HepG2 (cell line): ENCODE measurements around the gene CHST4. TPM values are rescaled to one million over a fixed set of nuclear protein-coding genes. Genes with fewer than 3 reads are reported as not detected.

ENCODE experiments used
- AGO1 ChIP-seq: fragments of 200-400 bp; formaldehyde crosslinking; IDR thresholded peaks from 2 replicates; pipeline ENCODE4 v1.6.1; 2017; ENCODE audit warnings: mild to moderate bottlenecking, low read depth, low read length, moderate library complexity; ENCODE audit not compliant: poor library complexity, severe bottlenecking
- CHD2 ChIP-seq: IDR thresholded peaks from 2 replicates; pipeline ENCODE4 v1.6.1; 2011; ENCODE audit warnings: low read depth, low read length, improper control_type of control experiment
- CREM ChIP-seq, 2 experiments: sonication (generic) in 1 of 2; formaldehyde crosslinking in 1 of 2; IDR thresholded peaks; 2 replicates each; pipeline versions ENCODE4 v1.4.0 to v1.6.1; 2016 to 2020; ENCODE audit warnings: antibody characterized with exemption in 1 of 2, mild to moderate bottlenecking in 1 of 2, missing genetic modification reagents in 1 of 2
- ELF1 ChIP-seq: sonication (generic); formaldehyde crosslinking; IDR thresholded peaks from 2 replicates; pipeline ENCODE4 v1.4.0; 2020; ENCODE audit warnings: missing genetic modification reagents
- KDM5B ChIP-seq: sonication (generic); formaldehyde crosslinking; IDR thresholded peaks from 2 replicates; pipeline ENCODE4 v1.4.0; 2020; ENCODE audit warnings: missing genetic modification reagents, mild to moderate bottlenecking, borderline replicate concordance
- KLF11 ChIP-seq: IDR thresholded peaks from 2 replicates; pipeline ENCODE4 v1.6.1; 2016; ENCODE audit warnings: missing compliant biosample characterization
- MAFG ChIP-seq: sonication (generic); formaldehyde crosslinking; IDR thresholded peaks from 2 replicates; pipeline ENCODE4 v1.5.1; 2020; ENCODE audit warnings: mild to moderate bottlenecking, missing genetic modification reagents
- MAFK ChIP-seq, 2 experiments: IDR thresholded peaks in 1 of 2; conservative IDR thresholded peaks in 1 of 2; 2 replicates each; pipeline ENCODE4 v1.6.1; 2011; ENCODE audit warnings: improper control_type of control experiment in 2 of 2, low read length in 2 of 2
- NKX3-1 ChIP-seq: sonication (generic); formaldehyde crosslinking; IDR thresholded peaks from 2 replicates; pipeline ENCODE4 v1.5.0; 2020; ENCODE audit warnings: missing genetic modification reagents
- RFX1 ChIP-seq: fragments of 450-650 bp; IDR thresholded peaks from 2 replicates; pipeline ENCODE4 v1.6.1; 2017
- SNAI1 ChIP-seq: sonication (generic); formaldehyde crosslinking; IDR thresholded peaks from 2 replicates; pipeline ENCODE4 v1.5.0; 2020; ENCODE audit warnings: mild to moderate bottlenecking, missing genetic modification reagents, borderline replicate concordance
- TBX2 ChIP-seq: sonication (generic); formaldehyde crosslinking; IDR thresholded peaks from 2 replicates; pipeline ENCODE4 v1.5.0; 2020; ENCODE audit warnings: missing genetic modification reagents, mild to moderate bottlenecking, borderline replicate concordance
- U2AF1 ChIP-seq: fragments of 200-400 bp; formaldehyde crosslinking; optimal IDR thresholded peaks from 2 replicates; pipeline ENCODE3; 2017; ENCODE audit warnings: mild to moderate bottlenecking, low read depth, low read length
- ZNF253 ChIP-seq: sonication (generic); formaldehyde crosslinking; IDR thresholded peaks from 2 replicates; pipeline ENCODE4 v1.8.0; 2022; ENCODE audit warnings: mild to moderate bottlenecking, missing genetic modification reagents, borderline replicate concordance
- ZNF354B ChIP-seq: sonication (generic); formaldehyde crosslinking; IDR thresholded peaks from 2 replicates; pipeline ENCODE4 v1.8.0; 2022; ENCODE audit warnings: mild to moderate bottlenecking, missing genetic modification reagents
- ZNF501 ChIP-seq: sonication (generic); formaldehyde crosslinking; IDR thresholded peaks from 2 replicates; pipeline ENCODE4 v1.5.1; 2020; ENCODE audit warnings: mild to moderate bottlenecking, moderate library complexity, missing genetic modification reagents
- ZNF563 ChIP-seq: sonication (generic); formaldehyde crosslinking; IDR thresholded peaks from 2 replicates; pipeline ENCODE4 v1.8.0; 2022; ENCODE audit warnings: mild to moderate bottlenecking, moderate library complexity, missing genetic modification reagents
- ZNF607 ChIP-seq: sonication (generic); formaldehyde crosslinking; IDR thresholded peaks from 2 replicates; pipeline ENCODE4 v1.5.1; 2020; ENCODE audit warnings: missing genetic modification reagents, mild to moderate bottlenecking, borderline replicate concordance
- polyA plus RNA-seq, 8 experiments: library from polyadenylated mRNA; depleted of rRNA in 3 of 8; stranded (reverse) in 7 of 8; unstranded in 1 of 8; fragments of >200 nt; fragmentation: Illumina TruSeq in 4 of 8; extraction: Trizol in 4 of 8; gene quantifications; 2 replicates each; pipeline versions ENCODE4 v1.2.1 to v1.2.3, GENCODE V29; 2011 to 2016; ENCODE audit warnings: low read depth in 4 of 8, missing spikeins in 1 of 8, mixed read lengths in 1 of 8; ENCODE audit not compliant: insufficient read depth in 1 of 8
- total RNA-seq, 5 experiments: library from RNA; depleted of rRNA; stranded (reverse); fragments of >200 nt; fragmentation: Illumina TruSeq; extraction: Trizol; gene quantifications; 2 replicates each; pipeline ENCODE4 v1.2.3, GENCODE V29; 2016; ENCODE audit warnings: low read depth in 1 of 5
- TF ChIP-seq, protein P1 (sequence below): sonication (generic); formaldehyde crosslinking; IDR thresholded peaks from 2 replicates; pipeline ENCODE4 v1.4.0; 2020; ENCODE audit warnings: mild to moderate bottlenecking, missing genetic modification reagents
- TF ChIP-seq, protein P2 (sequence below): IDR thresholded peaks from 2 replicates; pipeline ENCODE4 v1.6.1; 2016; ENCODE audit warnings: low read depth, borderline replicate concordance
- TF ChIP-seq, protein P3 (sequence below): IDR thresholded peaks from 2 replicates; pipeline ENCODE4 v1.6.1; 2016; ENCODE audit warnings: low read depth, control low read depth

Gene CHST4
- total and polyA plus RNA-seq, 2 of the 13 experiments (the other 11 are each of a cell fraction or from before 2014, with no cell fraction given), result not detected

DNA sequence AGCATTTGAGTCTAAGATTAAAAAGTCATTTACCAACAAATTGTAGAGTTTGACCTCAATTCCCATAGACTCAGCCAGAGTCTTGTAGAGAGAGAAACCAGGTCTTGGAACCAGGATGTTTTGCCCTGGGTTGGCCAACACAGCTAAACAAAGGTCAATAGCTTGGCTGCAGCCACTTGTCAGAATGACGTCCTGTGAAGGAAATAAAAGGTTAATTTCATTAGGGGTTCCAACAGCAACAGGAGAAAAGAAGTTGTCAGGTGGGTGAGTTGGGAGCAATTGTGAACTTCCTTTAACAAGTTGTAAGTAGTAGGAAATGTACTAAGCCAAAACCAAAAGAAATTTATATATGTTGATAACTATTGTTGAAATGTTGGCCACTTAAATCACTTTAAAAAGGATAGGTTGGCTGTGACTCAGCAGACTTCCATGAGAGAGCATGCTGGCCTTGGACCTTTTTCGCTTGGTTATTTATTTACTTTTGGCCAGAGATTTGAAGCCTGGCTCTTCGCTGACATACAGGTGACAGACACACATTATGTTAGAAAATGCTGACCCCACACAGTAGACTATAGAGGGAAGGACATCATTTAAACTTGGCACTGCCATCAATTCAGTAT, 46.4 kb downstream of the CHST4 start (continued):
- TF ChIP-seq, protein P1, sequence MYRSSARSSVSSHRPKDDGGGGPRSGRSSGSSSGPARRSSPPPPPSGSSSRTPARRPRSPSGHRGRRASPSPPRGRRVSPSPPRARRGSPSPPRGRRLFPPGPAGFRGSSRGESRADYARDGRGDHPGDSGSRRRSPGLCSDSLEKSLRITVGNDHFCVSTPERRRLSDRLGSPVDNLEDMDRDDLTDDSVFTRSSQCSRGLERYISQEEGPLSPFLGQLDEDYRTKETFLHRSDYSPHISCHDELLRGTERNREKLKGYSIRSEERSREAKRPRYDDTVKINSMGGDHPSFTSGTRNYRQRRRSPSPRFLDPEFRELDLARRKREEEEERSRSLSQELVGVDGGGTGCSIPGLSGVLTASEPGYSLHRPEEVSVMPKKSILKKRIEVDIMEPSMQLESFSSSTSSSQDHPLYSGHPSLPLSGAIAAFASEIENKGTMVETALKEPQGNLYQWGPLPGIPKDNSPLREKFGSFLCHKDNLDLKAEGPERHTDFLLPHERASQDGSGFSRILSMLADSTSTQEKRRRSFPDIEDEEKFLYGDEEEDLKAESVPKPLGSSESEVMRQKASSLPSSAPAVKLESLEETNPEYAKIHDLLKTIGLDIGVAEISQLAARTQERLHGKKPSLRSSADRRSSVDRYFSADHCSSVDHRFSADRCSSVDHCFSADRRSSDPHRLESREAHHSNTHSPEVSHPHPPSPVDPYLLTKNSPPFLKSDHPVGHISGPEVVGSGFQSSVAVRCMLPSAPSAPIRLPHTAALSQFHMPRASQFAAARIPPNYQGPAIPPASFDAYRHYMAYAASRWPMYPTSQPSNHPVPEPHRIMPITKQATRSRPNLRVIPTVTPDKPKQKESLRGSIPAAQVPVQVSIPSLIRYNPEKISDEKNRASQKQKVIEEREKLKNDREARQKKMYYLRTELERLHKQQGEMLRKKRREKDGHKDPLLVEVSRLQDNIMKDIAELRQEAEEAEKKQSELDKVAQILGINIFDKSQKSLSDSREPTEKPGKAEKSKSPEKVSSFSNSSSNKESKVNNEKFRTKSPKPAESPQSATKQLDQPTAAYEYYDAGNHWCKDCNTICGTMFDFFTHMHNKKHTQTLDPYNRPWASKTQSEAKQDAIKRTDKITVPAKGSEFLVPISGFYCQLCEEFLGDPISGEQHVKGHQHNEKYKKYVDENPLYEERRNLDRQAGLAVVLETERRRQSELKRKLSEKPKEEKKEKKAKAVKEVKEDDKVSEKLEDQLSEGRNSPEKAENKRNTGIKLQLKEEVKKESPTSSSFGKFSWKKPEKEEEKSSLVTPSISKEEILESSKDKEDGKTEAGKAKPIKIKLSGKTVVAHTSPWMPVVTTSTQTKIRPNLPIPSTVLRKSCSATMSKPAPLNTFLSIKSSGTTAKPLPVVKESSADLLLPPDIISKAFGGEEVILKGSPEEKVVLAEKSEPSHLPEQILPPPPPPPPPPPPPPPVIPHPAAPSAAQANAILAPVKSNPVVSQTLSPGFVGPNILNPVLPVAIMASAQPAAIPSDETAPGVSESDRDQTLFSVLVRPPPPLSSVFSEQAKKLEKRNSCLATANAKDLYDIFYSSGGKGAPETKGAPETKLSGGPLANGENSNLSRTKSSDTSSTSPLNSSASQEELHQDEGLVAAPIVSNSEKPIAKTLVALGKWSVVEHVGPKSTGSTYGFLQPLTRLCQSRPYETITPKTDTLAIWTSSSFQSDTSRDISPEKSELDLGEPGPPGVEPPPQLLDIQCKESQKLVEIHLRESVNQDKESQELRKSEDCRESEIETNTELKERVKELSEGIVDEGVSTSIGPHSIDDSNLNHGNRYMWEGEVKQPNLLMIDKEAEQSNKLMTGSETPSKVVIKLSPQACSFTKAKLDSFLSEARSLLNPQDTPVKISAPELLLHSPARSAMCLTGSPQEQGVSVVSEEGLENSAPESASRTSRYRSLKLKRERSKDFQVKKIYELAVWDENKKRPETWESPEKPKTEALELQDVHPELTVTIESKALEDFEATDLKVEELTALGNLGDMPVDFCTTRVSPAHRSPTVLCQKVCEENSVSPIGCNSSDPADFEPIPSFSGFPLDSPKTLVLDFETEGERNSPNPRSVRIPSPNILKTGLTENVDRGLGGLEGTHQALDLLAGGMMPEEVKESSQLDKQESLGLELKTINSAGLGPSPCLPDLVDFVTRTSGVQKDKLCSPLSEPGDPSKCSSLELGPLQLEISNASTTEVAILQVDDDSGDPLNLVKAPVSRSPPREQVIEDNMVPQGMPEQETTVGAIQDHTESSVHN (CRISPR knock-in tag), result no peak
- TF ChIP-seq NKX3-1 (CRISPR knock-in tag), result 0 out of 2 replicates have a peak, but pooled peaks have one; percentile 51
- no peak for TF ChIP-seq CHD2
- no peak; the same call in 1 of the 2 replicates for TF ChIP-seq ZNF501 (CRISPR knock-in tag)
- peak; percentile 33; the same call in 1 of the 2 replicates for TF ChIP-seq KLF11 (CRISPR knock-in tag)
- TF ChIP-seq SNAI1 (CRISPR knock-in tag), result no peak
- TF ChIP-seq RFX1, result no peak
- no peak for TF ChIP-seq KDM5B (CRISPR knock-in tag)
- 0 out of 2 replicates have a peak, but pooled peaks have one; percentile 16 for TF ChIP-seq ELF1
- peak; percentile 76 for TF ChIP-seq TBX2 (CRISPR knock-in tag)
- no peak for TF ChIP-seq ZNF354B
- TF ChIP-seq AGO1, result no peak
- TF ChIP-seq, protein P2, sequence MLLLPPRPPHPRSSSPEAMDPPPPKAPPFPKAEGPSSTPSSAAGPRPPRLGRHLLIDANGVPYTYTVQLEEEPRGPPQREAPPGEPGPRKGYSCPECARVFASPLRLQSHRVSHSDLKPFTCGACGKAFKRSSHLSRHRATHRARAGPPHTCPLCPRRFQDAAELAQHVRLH, result peak; percentile 77; the same call in 1 of the 2 replicates
- TF ChIP-seq MAFG, result peak; percentile 89
- TF ChIP-seq MAFK (conservative IDR thresholded peaks at IDR 0.05 in 1 of 2, IDR thresholded peaks at IDR 0.05 in 1 of 2; ENCODE audit: low read length in 2 of 2), result peak; percentile 93 to 96
- 0 out of 2 replicates have a peak, but pooled peaks have one; percentile 38 for TF ChIP-seq ZNF607 (CRISPR knock-in tag)
- no peak for TF ChIP-seq ZNF253 (CRISPR knock-in tag)
- no peak for TF ChIP-seq ZNF563 (CRISPR knock-in tag)
- no peak for TF ChIP-seq U2AF1
- TF ChIP-seq, protein P3, sequence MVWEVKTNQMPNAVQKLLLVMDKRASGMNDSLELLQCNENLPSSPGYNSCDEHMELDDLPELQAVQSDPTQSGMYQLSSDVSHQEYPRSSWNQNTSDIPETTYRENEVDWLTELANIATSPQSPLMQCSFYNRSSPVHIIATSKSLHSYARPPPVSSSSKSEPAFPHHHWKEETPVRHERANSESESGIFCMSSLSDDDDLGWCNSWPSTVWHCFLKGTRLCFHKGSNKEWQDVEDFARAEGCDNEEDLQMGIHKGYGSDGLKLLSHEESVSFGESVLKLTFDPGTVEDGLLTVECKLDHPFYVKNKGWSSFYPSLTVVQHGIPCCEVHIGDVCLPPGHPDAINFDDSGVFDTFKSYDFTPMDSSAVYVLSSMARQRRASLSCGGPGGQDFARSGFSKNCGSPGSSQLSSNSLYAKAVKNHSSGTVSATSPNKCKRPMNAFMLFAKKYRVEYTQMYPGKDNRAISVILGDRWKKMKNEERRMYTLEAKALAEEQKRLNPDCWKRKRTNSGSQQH (CRISPR knock-in tag), result 0 out of 2 replicates have a peak, but pooled peaks have one; percentile 22
- TF ChIP-seq CREM (IDR thresholded peaks at IDR 0.05), result peak; percentile 86
- no peak for TF ChIP-seq CREM (CRISPR knock-in tag; IDR thresholded peaks at IDR 0.05)
- TF ChIP-seq, all 625 proteins: peak for 203
